ENCODE data around the gene CD79B. TPM values are rescaled to one million over a fixed set of nuclear protein-coding genes. Genes with fewer than 3 reads are reported as not detected.

CD79B gene
- total RNA-seq, 1 experiment from 2014 or later = not detected

DNA sequence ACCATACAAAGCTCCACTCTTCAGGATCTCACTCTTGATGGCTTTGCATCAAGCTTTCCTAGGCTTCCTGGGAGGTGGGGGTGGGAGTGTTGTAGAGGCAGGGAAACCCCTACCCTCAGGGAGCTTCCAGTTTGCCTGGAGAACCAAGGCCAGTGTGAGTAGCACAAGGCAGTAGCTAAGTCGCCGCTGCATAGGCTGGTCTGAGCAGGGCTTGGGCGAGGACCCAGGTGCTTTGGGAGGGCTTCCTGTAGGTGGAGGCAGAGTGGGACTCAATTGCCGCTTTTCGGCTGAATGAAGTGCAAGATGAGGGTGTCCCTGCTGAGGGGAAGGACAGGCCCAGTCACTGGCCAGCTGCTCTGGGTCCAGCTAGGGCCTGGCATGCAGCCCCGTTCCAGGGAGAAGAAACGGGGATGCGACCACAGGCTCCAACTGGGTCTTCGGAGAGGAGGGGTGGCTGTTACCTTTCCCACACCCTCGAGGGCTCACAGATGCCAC lies 3.9 kb downstream of the CD79B start:
- Histone ChIP-seq H3F3A (ENCODE audit: low read length, unreplicated experiment) (no peaks in the 10 kb centered on the region), H4K20me1 (ENCODE audit: low read length) (no peaks in the 10 kb centered on the region), H3K9me2 (replicated peaks; ENCODE audit: low read length) (no peaks in the 10 kb centered on the region), H3K79me2 (ENCODE audit: low read length) (no peaks in the 10 kb centered on the region), H3K36me3 (ENCODE audit: low read depth, low read length) (no peaks in the 10 kb centered on the region), H3K4me2 (ENCODE audit: low read length) (no peak overlapping the region), H3K4me3 (ENCODE audit: low read length) (no peak overlapping the region), H3K4me1 (ENCODE audit: insufficient read depth, low read length) (no peaks in the 10 kb centered on the region), H3K27me3 (ENCODE audit: low read length) (no peaks in the 10 kb centered on the region), H2AFZ (ENCODE audit: low read length) (no peak overlapping the region), H3K27ac (ENCODE audit: low read length) (no peak overlapping the region), H3K9me3 (ENCODE audit: low read length) (no peaks in the 10 kb centered on the region), H3K9ac (ENCODE audit: low read length) (no peak overlapping the region)
- ATAC-seq (no peak), DNase-seq (no peak)
- ChIA-PET CTCF (interaction anchor here (0.5 kb wide), 1 partner anchor 206 kb away, joined by 4 read pairs; no protein-coding TSS in a partner anchor), POLR2A (ENCODE audit: unreplicated experiment) (no interaction called here)
- intact Hi-C loops (cut with micrococcal nuclease) = no loop called here
- no TSS peak for BruUV-seq (replicated peaks)
- TF ChIP-seq, protein P1, sequence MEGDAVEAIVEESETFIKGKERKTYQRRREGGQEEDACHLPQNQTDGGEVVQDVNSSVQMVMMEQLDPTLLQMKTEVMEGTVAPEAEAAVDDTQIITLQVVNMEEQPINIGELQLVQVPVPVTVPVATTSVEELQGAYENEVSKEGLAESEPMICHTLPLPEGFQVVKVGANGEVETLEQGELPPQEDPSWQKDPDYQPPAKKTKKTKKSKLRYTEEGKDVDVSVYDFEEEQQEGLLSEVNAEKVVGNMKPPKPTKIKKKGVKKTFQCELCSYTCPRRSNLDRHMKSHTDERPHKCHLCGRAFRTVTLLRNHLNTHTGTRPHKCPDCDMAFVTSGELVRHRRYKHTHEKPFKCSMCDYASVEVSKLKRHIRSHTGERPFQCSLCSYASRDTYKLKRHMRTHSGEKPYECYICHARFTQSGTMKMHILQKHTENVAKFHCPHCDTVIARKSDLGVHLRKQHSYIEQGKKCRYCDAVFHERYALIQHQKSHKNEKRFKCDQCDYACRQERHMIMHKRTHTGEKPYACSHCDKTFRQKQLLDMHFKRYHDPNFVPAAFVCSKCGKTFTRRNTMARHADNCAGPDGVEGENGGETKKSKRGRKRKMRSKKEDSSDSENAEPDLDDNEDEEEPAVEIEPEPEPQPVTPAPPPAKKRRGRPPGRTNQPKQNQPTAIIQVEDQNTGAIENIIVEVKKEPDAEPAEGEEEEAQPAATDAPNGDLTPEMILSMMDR (conservative IDR thresholded peaks at IDR 0.05; ENCODE audit: low read depth, low read length) = no peak
- TF ChIP-seq EZH2phosphoT487 (IDR thresholded peaks at IDR 0.05; ENCODE audit: borderline replicate concordance, low read length) (no peak), EZH2 (IDR thresholded peaks at IDR 0.05; ENCODE audit: low read length, unreplicated experiment) (no peak)

DNA sequence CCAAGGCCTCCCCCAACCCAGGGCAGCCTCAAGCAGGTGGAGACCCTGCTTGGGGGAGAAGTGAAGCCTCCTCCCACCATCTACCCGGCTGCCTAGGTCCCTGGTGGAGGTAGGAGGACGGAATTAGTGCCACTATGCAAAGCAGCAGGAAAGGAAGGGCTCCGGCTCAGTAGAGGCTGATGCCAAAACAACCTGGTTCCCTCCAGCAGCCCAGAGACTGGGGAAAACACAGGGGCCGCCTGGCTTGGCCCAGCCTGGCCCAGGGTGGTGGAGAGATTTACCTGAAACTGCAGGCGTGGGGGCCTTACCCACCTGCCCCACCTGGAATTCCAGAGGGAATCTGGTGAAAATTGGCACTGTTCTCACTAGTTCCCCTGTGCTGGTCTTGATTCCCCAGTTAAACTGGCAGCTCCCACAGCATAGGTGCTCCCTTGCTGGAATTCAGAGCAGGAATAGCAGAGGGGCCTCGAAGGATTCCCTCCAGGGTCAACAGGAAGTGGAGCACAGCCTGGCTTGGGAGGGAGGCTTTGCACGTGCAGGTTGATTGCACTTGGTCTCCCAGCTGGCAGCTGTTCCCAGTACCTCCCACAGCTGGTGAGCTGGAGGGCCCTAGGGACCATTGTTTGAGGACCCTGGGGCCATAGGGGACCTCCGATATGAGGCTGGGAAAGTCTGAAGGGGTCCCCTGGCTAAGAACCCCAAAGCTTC lies 4.5 kb downstream of the CD79B start:
- H3K27ac ChIP-seq (ENCODE audit: low read length) = no peak overlapping the region
- no peak overlapping the region for H3K4me3 ChIP-seq (ENCODE audit: low read length)
- no peaks in the 10 kb centered on the region for H3F3A ChIP-seq (ENCODE audit: low read length, unreplicated experiment)
- no peaks in the 10 kb centered on the region for H3K27me3 ChIP-seq (ENCODE audit: low read length)
- ChIA-PET POLR2A (ENCODE audit: unreplicated experiment) (interaction anchor here (0.6 kb wide), 1 partner anchor 38 kb away, joined by 4 read pairs; no protein-coding TSS in a partner anchor), CTCF (interaction anchor here (0.5 kb wide), 1 partner anchor 206 kb away, joined by 4 read pairs; no protein-coding TSS in a partner anchor)
- no peak overlapping the region for H2AFZ ChIP-seq (ENCODE audit: low read length)
- no peaks in the 10 kb centered on the region for H3K36me3 ChIP-seq (ENCODE audit: low read depth, low read length)
- BruUV-seq (replicated peaks) = no TSS peak
- no peaks in the 10 kb centered on the region for H3K9me3 ChIP-seq (ENCODE audit: low read length)
- no peaks in the 10 kb centered on the region for H3K9me2 ChIP-seq (replicated peaks; ENCODE audit: low read length)
- no peaks in the 10 kb centered on the region for H3K79me2 ChIP-seq (ENCODE audit: low read length)
- no peak overlapping the region for H3K4me2 ChIP-seq (ENCODE audit: low read length)
- H4K20me1 ChIP-seq (ENCODE audit: low read length) = no peaks in the 10 kb centered on the region
- no peak overlapping the region for H3K9ac ChIP-seq (ENCODE audit: low read length)
- TF ChIP-seq, protein P1 (conservative IDR thresholded peaks at IDR 0.05; ENCODE audit: low read depth, low read length) = no peak
- no peak for TF ChIP-seq EZH2 (IDR thresholded peaks at IDR 0.05; ENCODE audit: low read length, unreplicated experiment)
- TF ChIP-seq EZH2phosphoT487 (IDR thresholded peaks at IDR 0.05; ENCODE audit: borderline replicate concordance, low read length) = no peak
- H3K4me1 ChIP-seq (ENCODE audit: insufficient read depth, low read length) = no peaks in the 10 kb centered on the region
- no peak for DNase-seq
- no peak for ATAC-seq
- intact Hi-C loops (cut with micrococcal nuclease) = no loop called here

DNA sequence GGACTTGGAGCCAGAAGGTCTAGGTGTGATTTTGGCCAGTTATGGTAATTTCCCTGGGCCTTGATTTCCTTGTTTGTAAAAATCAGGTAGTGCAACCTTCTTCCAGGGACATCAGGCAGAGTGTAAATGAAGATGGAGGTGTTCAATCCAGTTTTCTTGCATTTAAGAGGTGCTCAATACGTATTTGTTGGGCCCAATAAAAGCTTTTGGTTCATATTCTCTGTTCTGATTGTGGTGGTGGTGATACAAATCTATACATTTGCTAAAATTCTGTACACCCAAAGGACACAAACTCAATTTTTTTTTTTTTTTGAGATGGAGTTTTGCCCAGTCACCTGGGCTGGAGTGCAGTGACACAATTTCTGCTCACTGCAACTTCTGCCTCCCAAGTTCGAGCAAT lies 6.0 kb downstream of the CD79B start:
- no peak overlapping the region for H3K27ac ChIP-seq (ENCODE audit: low read length)
- no peaks in the 10 kb centered on the region for H3K79me2 ChIP-seq (ENCODE audit: low read length)
- ATAC-seq = no peak
- TF ChIP-seq, protein P1 (conservative IDR thresholded peaks at IDR 0.05; ENCODE audit: low read depth, low read length) = no peak
- TF ChIP-seq EZH2phosphoT487 (IDR thresholded peaks at IDR 0.05; ENCODE audit: borderline replicate concordance, low read length) (no peak), EZH2 (IDR thresholded peaks at IDR 0.05; ENCODE audit: low read length, unreplicated experiment) (no peak)
- H3K27me3 ChIP-seq (ENCODE audit: low read length) = no peaks in the 10 kb centered on the region
- H3K36me3 ChIP-seq (ENCODE audit: low read depth, low read length) = no peaks in the 10 kb centered on the region
- no peaks in the 10 kb centered on the region for H3F3A ChIP-seq (ENCODE audit: low read length, unreplicated experiment)
- no peak overlapping the region for H3K9ac ChIP-seq (ENCODE audit: low read length)
- no peaks in the 10 kb centered on the region for H4K20me1 ChIP-seq (ENCODE audit: low read length)
- no peak overlapping the region for H2AFZ ChIP-seq (ENCODE audit: low read length)
- intact Hi-C loops (cut with micrococcal nuclease) = no loop called here
- ChIA-PET CTCF (interaction anchor here (0.6 kb wide), 1 partner anchor 67 kb away, joined by 3 read pairs; no protein-coding TSS in a partner anchor), POLR2A (ENCODE audit: unreplicated experiment) (no interaction called here)
- no peak overlapping the region for H3K4me2 ChIP-seq (ENCODE audit: low read length)
- DNase-seq = no peak
- BruUV-seq (replicated peaks) = no TSS peak
- no peaks in the 10 kb centered on the region for H3K9me2 ChIP-seq (replicated peaks; ENCODE audit: low read length)
- no peaks in the 10 kb centered on the region for H3K9me3 ChIP-seq (ENCODE audit: low read length)
- H3K4me1 ChIP-seq (ENCODE audit: insufficient read depth, low read length) = no peaks in the 10 kb centered on the region
- H3K4me3 ChIP-seq (ENCODE audit: low read length) = no peak overlapping the region

All from PC-3 (cell line).